Mucosa of descending colon (tissue), 3 donors: Measurements from ENCODE around the gene ITGB6. TPM values are rescaled to one million over a fixed set of nuclear protein-coding genes. Genes with fewer than 3 reads are reported as not detected.
"Not testable (repeated sequence)": the region's sequence is repeated elsewhere in the genome, so short reads cannot be mapped to it uniquely, and the experiment has no call there.

Experiments used
- ATAC-seq: fragments of 200-7000 bp; cut with Tn5 transposase; one replicate; pipeline ENCODE4 v1.9.1; 2020; ENCODE audit warnings: mild to moderate bottlenecking, moderate library complexity
- DNase-seq, 3 donors: peaks; one replicate each; pipeline ENCODE4 v3.0.0-alpha.2; 2020
- H3K36me3 ChIP-seq: fragments of 200-600 bp; one replicate; pipeline ENCODE4 v1.8.0; 2021; ENCODE audit warnings: low read depth, mild to moderate bottlenecking
- H3K4me1 ChIP-seq: fragments of 200-600 bp; one replicate; pipeline ENCODE4 v1.8.0; 2021; ENCODE audit warnings: low read depth, mild to moderate bottlenecking
- H3K4me3 ChIP-seq: fragments of 200-600 bp; one replicate; pipeline ENCODE4 v1.8.0; 2021; ENCODE audit warnings: mild to moderate bottlenecking
- H3K9me3 ChIP-seq: fragments of 200-600 bp; one replicate; pipeline ENCODE4 v1.8.0; 2021; ENCODE audit warnings: mild to moderate bottlenecking
- CTCF ChIP-seq: fragments of 200-600 bp; IDR thresholded peaks from one replicate; pipeline ENCODE4 v1.8.0; 2022; ENCODE audit warnings: antibody characterized with exemption, mild to moderate bottlenecking
- intact Hi-C, 2 donors: fragments of 100-400 bp; cut with DNase I in 1 of 2; cut with micrococcal nuclease in 1 of 2; formaldehyde crosslinking; loops; one replicate each; pipeline versions ENCODE4 v1.11.0 to v1.11.1; 2022; cut with DNase I, micrococcal nuclease
- total RNA-seq, 3 donors: library from RNA; stranded (reverse); fragmentation: NEBNext Ultra II Directional in 2 of 3; extraction: Animal tissue kit (Norgen Biotek cat#: 25700) in 2 of 3; gene quantifications; one replicate each; pipeline versions ENCODE4 v1.2.1 to v1.2.4, GENCODE V29; 2021 to 2023
- donor health status: DM: no; HTN: no; CAD: no; lungs with moderate emphysema.
- donor health status: DM: no; HTN: no; CAD: no.
- donor health status: DM: no; HTN: yes; CAD: no.

The ITGB6 gene
- total RNA-seq, 3 donors from 2014 or later: 9.0 to 35.7 (median 16.2) TPM

DNA sequence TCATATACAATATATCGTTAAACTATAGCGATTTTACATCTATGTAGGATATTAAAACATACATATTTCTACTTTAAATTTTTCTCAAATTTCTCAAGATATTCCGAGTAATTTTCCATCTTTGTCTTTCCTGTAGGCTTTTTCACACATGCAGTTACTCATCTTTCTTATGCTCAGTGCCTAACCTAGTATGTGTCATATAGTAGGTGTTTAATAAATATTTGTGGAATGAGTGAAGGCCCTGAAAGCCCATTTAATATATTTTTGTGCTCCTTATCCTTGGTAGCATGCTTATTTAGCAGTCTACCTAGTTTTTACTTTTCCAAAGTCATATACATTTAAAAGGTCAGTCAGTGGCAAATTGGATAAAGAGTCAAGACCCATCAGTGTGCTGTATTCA is 67.3 kb downstream of the ITGB6 start:
- Histone ChIP-seq H3K9me3 (no peaks in the 10 kb centered on the region), H3K4me1 (no peaks in the 10 kb centered on the region), H3K36me3 (no peaks in the 10 kb centered on the region), H3K4me3 (no peak overlapping the region)
- DNase-seq: no peak
- intact Hi-C loops: no loop called here
- no peak for ATAC-seq
- no peak for TF ChIP-seq CTCF

DNA sequence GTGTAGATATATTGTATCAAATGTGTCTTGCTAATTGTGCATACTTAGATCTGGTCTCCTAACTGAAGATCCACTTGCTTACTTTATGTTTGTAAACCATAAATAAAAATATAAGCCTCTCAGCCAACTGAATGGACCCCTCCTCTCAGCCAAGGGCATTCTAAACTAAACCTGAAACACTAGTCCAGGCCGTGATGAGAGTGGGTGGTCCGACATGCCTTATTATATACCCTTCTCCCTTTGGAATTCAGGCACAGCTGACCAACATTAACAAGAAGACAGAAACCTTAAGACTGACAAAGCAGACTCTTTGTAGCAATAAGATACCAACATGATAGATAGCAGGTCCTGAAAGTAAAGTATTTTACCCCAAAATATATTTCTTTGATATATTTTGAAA is 73.3 kb downstream of the ITGB6 start:
- intact Hi-C loops: no loop called here

GRCh38 chr2:160126315-160126714 is 73.8 kb downstream of the ITGB6 start:
- H3K4me3 ChIP-seq: no peak overlapping the region
- no peaks in the 10 kb centered on the region for H3K4me1 ChIP-seq
- no peak for DNase-seq
- H3K36me3 ChIP-seq: no peaks in the 10 kb centered on the region
- intact Hi-C loops: no loop called here
- TF ChIP-seq CTCF: no peak
- ATAC-seq: no peak
- H3K9me3 ChIP-seq: no peaks in the 10 kb centered on the region

More for the DNA sequence above, 73.3 kb downstream of the ITGB6 start:
- no peaks in the 10 kb centered on the region for H3K36me3 ChIP-seq
- H3K4me3 ChIP-seq: no peak overlapping the region
- H3K9me3 ChIP-seq: no peaks in the 10 kb centered on the region
- no peak for ATAC-seq
- no peak for TF ChIP-seq CTCF
- H3K4me1 ChIP-seq: no peaks in the 10 kb centered on the region
- DNase-seq: no peak

GRCh38 chr2:160125828-160126227 is 74.2 kb downstream of the ITGB6 start:
- intact Hi-C loops: no loop called here
- ATAC-seq: no peak

GRCh38 chr2:160125366-160125765 is 74.7 kb downstream of the ITGB6 start:
- no peaks in the 10 kb centered on the region for H3K4me1 ChIP-seq
- H3K4me3 ChIP-seq: no peak overlapping the region
- H3K9me3 ChIP-seq: no peaks in the 10 kb centered on the region
- ATAC-seq (no peak), DNase-seq (no peak)
- TF ChIP-seq CTCF: no peak
- intact Hi-C loops: no loop called here
- H3K36me3 ChIP-seq: no peaks in the 10 kb centered on the region

More at GRCh38 chr2:160125828-160126227, 74.2 kb downstream of the ITGB6 start:
- no peaks in the 10 kb centered on the region for H3K36me3 ChIP-seq
- DNase-seq: no peak
- no peak for TF ChIP-seq CTCF
- no peaks in the 10 kb centered on the region for H3K4me1 ChIP-seq
- no peak overlapping the region for H3K4me3 ChIP-seq
- no peaks in the 10 kb centered on the region for H3K9me3 ChIP-seq

DNA sequence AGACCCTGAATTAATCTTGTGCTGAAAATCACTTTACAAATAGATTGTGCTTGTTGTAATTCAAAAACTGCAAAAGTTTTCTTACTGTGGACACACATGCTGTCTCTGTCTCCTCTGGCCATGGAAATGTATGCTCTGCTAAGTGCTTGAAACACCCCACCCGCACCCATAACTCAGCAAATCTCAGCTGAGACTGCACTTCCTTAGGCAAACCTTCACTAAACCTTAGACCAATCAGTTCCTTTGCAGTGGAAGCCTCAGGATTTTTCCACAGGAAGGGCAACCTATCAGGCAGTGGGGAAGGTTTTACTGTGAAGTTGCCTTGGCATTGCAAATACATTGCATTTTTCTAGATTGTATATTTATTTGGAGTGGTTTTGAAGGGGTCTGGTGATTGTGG is 75.5 kb downstream of the ITGB6 start:
- Histone ChIP-seq H3K4me1 (no peaks in the 10 kb centered on the region), H3K9me3 (no peaks in the 10 kb centered on the region), H3K4me3 (no peak overlapping the region), H3K36me3 (no peaks in the 10 kb centered on the region)
- DNase-seq (no peak), ATAC-seq (no peak)
- TF ChIP-seq CTCF: no peak
- intact Hi-C loops: no loop called here

- intact Hi-C loops, H3K36me3 ChIP-seq, H3K4me3 ChIP-seq, H3K4me1 ChIP-seq, H3K9me3 ChIP-seq: not testable (repeated sequence)
- ATAC-seq (peak; percentile 64), DNase-seq (peak; percentile 53 to 57 (median 56))
Measured at GRCh38 chr2:160114721-160115120, 85.4 kb downstream of the ITGB6 start.
